Measurements from ENCODE around the gene SNORC.
A peak's percentile ranks its signal among the peaks of the same experiment; 100 is the strongest.

The SNORC gene

GRCh38 chr2:232875256-232876121, 5.4 kb downstream of the SNORC start:
- in situ Hi-C loops (cut with HindIII; ENCODE audit: low sequenced_read_pairs): no loop called here
- DNase-seq (ENCODE audit: low read depth): no peak
- H3K4me3 ChIP-seq (ENCODE audit: low read depth, low read length): no peak overlapping the region
- peak; percentile 9 for TF ChIP-seq CTCF (IDR thresholded peaks at IDR 0.05; ENCODE audit: low read depth, low read length, missing control alignments)

GRCh38 chr2:232876161-232876977, 6.3 kb downstream of the SNORC start:
- H3K4me3 ChIP-seq (ENCODE audit: low read depth, low read length): peak overlapping the region; percentile 34
- in situ Hi-C loops (cut with HindIII; ENCODE audit: low sequenced_read_pairs): no loop called here
- DNase-seq (ENCODE audit: low read depth): no peak
- peak; percentile 17 for TF ChIP-seq CTCF (IDR thresholded peaks at IDR 0.05; ENCODE audit: low read depth, low read length, missing control alignments)

- no peak for TF ChIP-seq CTCF (IDR thresholded peaks at IDR 0.05; ENCODE audit: low read depth, low read length, missing control alignments)
- peak overlapping the region; percentile 34 for H3K4me3 ChIP-seq (ENCODE audit: low read depth, low read length)
- DNase-seq (ENCODE audit: low read depth): no peak
- in situ Hi-C loops (cut with HindIII; ENCODE audit: low sequenced_read_pairs): no loop called here
These were observed 6.9 kb downstream of the SNORC start for GRCh38 chr2:232876978-232877441.

- no peak overlapping the region for H3K4me3 ChIP-seq (ENCODE audit: low read depth, low read length)
- TF ChIP-seq CTCF (IDR thresholded peaks at IDR 0.05; ENCODE audit: low read depth, low read length, missing control alignments): no peak
- no peak for DNase-seq (ENCODE audit: low read depth)
- in situ Hi-C loops (cut with HindIII; ENCODE audit: low sequenced_read_pairs): no loop called here
These were observed 8.0 kb downstream of the SNORC start for GRCh38 chr2:232877940-232878511.

- in situ Hi-C loops (cut with HindIII; ENCODE audit: low sequenced_read_pairs): no loop called here
- TF ChIP-seq CTCF (IDR thresholded peaks at IDR 0.05; ENCODE audit: low read depth, low read length, missing control alignments): no peak
- DNase-seq (ENCODE audit: low read depth): no peak
- no peak overlapping the region for H3K4me3 ChIP-seq (ENCODE audit: low read depth, low read length)
These were observed 9.0 kb downstream of the SNORC start for GRCh38 chr2:232878855-232879617.

Measured in astrocyte of the cerebellum (primary cell).